ENCODE measurements around the gene DAAM2.

DAAM2 gene

DNA sequence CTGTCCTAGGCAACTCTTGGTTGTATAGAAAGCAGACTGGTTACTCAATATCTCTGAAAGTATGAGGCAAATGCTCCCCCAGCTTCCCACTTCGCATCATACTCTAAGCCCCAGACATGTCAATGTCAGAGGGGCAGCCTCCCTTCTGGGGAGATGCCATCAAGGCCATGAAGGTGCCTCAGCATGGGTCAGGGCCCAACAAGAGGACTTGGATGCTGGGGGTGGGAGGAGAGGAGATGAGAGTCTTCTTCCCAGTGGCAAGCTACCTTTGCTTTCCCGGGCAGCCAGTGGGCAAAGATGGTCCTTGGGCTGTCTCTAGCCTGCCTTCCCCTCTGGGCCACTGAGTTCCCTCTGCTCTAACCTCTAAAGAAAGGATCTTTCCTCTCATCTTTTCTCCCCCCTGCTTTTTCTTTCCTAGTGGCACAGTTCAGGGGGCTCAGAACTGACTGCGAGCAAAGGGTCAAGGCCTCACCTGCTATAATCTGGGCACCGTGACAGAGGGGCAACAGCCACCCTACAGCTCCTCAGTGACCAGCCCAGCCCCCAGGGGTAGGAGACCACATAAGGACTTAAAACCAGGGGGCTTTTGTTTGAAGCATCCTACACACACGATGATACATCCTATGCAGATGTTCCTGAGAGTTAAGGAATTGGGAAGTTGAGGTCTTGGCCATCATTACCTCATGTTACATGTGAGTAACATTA, 115.8 kb downstream of the DAAM2 start:
- no peak for DNase-seq (ENCODE audit: low read depth, low spot score)

DNA sequence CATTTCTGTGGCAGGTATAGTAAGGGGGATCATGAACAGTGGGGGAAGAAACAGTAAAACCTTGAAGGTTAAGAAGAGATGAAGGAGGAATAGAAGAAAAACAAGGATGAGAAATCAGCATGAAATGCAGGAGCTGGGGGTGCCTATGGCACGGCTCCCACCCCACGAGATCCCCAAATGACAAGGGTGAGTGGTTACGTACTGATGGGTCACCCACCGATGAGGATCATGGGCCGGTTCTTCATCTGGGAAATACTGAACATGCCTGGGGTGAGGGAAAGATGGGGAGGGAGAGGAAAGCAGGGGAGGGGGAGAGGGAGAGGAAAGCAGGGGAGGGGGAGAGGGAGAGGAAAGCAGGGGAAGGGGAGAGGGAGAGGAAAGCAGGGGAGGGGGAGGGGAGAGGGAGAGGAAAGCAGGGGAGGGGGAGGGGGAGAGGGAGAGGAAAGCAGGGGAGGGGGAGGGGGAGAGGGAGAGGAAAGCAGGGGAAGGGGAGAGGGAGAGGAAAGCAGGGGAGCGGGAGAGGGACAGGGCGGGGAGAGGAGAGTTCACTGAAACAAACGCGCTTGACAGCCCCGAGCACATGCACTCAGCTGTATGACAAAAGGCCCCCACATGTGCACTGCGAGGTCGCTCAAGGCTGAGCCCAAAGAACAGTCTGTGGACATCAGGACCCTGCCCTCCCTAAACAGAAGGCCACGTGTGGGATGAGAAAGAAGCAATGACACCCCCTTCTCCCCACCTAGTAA, 116.8 kb downstream of the DAAM2 start:
- DNase-seq (ENCODE audit: low read depth, low spot score): no peak

DNA sequence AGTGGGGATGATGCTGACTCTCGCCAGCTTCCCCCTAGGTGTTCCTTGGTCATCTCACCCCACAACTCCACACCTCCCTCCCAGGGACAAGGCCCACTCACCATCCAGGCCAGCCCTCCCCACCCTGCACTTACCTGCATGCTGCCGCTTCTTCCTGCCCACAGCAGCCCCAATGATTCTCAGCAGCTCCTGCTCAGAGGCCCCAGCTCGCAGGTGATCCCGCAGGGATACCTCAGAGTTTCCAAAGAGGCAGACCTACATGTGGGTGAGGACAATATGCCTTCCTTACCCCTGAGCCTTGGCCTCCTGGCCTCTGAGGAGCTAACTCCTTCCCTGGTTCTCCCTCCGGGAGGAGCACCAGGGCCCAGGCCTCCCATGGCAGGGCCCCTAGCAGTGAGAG, 117.5 kb downstream of the DAAM2 start:
- no peak for DNase-seq (ENCODE audit: low read depth, low spot score)

GRCh38 chr6:39910164-39910563, 118.0 kb downstream of the DAAM2 start:
- DNase-seq (ENCODE audit: low read depth, low spot score): no peak

- DNase-seq (ENCODE audit: low read depth, low spot score): no peak
Observed at GRCh38 chr6:39910744-39911143, 118.6 kb downstream of the DAAM2 start.

DNA sequence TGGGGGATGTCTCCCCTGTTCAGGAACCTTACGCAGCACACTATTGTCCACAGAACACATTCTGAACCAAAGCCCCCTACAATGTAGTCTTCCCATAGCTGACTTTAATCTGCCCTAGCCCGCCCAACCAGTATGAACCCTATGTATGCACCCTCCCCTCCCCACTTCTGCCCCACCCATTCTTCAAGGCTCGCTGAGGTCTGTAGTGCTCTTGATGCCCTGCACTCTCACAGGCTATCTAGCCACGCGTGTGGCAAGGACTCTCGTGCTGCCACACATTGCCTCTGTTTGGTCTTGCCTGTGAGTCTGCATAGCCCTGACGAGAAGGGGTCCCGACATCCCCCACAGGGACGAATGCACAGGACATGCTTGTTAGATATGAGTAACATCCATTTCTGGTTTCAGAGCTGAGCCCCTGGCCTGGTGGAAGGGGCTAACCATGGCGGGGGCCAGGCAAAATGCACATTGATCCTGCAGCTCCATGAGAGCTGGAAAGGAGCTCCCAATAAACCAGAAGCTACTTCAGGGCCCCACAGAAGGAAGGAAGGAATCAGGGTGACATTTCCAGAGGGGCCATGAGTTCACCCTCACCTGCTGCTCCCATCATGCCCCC, 119.4 kb downstream of the DAAM2 start:
- no peak for DNase-seq (ENCODE audit: low read depth, low spot score)

DNA sequence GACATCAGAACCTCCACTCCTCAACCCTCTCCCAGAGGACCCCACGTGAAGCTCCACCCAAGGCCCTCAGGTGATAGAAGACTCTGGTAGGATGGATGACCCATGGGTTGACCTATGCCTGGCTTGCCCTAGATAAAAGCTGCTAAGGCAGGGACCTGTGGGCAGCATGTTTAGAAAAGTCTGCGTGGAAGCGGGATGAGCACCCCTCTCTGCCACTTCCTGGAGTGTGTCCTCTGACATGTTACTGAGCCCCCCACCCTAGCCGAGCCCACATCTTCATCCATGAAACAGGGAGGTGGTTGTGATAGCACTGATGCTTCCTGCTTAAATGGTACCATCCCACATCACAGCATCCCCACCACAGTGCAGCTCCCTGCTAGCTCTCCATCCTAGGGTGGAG, 120.3 kb downstream of the DAAM2 start:
- no peak for DNase-seq (ENCODE audit: low read depth, low spot score)

GRCh38 chr6:39913391-39913916, 121.3 kb downstream of the DAAM2 start:
- no peak for DNase-seq (ENCODE audit: low read depth, low spot score)

- DNase-seq (ENCODE audit: low read depth, low spot score): no peak
Observed at GRCh38 chr6:39914239-39914638, 122.1 kb downstream of the DAAM2 start.

- no peak for DNase-seq (ENCODE audit: low read depth, low spot score)
Observed at GRCh38 chr6:39915866-39916265, 123.7 kb downstream of the DAAM2 start.

GRCh38 chr6:39917329-39917728, 125.2 kb downstream of the DAAM2 start:
- no peak for DNase-seq (ENCODE audit: low read depth, low spot score)

- no peak for DNase-seq (ENCODE audit: low read depth, low spot score)
Observed at GRCh38 chr6:39917981-39918380, 125.8 kb downstream of the DAAM2 start.

GRCh38 chr6:39918831-39919230, 126.7 kb downstream of the DAAM2 start:
- no peak for DNase-seq (ENCODE audit: low read depth, low spot score)

DNA sequence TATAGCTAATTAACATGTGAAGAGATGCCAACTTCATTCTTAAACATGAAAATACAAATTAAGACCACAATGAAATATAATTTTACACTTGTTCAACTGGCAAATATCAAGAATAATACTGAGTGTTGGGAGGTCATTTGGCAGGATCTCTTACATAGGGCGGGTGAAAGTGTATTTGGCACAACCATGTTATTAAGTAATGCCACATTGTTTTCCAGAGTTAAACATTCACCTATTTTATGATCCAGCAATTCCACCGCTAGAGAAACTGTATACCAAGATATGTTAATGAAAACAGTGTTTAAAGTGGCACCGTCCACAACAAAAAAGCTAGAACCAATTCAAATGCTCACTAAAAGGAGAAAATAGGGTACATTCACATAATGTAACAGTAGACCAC, 128.0 kb downstream of the DAAM2 start:
- DNase-seq (ENCODE audit: low read depth, low spot score): no peak

DNA sequence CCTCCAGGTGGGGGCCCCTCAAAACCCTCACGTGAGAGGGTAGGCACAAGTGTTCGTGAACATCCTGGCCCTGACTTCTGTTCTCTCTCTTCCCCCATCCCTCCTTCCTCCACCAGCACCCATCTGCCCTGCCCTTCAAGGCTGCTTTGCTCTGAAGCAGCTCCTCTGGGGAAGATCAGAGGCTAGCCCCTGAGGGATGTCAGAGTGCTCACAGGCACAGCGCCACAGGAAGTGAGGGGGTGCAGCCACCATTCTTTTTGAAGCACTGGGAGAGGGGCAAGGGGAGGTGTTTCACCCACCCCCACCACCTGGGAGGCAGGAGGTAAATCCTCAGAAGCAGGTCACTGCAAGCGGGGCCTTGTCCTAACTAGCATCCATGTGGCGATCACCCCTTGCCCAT, 130.6 kb downstream of the DAAM2 start:
- no peak for DNase-seq (ENCODE audit: low read depth, low spot score)

DNA sequence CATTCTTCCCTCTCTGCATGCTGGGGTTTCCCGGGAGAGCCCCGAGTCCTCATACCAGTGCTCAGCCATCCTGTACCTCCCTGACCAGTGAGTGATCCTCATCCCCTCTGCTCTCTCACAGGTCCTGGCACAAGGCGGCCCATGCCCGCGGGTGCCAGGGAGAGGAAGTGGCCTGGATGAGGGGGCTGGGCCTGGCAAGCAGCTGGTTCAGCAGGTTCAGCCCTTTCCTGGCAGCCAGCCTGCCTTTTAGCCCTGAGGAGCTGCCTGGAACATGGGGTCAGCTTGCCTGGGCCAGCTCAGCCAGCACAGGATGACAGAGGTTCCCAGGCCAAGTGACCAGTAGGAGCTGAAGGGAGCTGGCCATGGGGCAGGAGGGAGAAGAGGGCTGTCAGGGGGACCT, 131.2 kb downstream of the DAAM2 start:
- no peak for DNase-seq (ENCODE audit: low read depth, low spot score)

GRCh38 chr6:39923861-39924260, 131.7 kb downstream of the DAAM2 start:
- DNase-seq (ENCODE audit: low read depth, low spot score): no peak

DNA sequence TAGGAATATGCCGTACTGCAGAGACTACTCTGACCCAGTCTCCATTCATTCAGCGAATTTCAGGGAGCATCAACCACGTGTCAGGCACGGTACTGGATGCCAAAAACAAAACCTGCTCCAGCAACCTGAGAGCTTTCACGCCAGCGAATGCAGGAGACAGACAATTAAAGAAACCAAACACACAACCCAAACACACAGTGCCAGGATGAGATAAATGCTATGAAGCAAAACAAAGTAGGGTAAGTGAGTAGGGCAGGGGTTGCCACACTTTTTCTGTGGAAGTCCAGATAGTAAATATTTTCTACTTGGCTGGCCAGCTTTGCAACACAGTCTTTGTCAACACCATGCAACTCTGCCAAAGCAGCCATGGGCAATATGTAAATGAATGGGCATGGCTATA, 132.1 kb downstream of the DAAM2 start:
- no peak for DNase-seq (ENCODE audit: low read depth, low spot score)

DNA sequence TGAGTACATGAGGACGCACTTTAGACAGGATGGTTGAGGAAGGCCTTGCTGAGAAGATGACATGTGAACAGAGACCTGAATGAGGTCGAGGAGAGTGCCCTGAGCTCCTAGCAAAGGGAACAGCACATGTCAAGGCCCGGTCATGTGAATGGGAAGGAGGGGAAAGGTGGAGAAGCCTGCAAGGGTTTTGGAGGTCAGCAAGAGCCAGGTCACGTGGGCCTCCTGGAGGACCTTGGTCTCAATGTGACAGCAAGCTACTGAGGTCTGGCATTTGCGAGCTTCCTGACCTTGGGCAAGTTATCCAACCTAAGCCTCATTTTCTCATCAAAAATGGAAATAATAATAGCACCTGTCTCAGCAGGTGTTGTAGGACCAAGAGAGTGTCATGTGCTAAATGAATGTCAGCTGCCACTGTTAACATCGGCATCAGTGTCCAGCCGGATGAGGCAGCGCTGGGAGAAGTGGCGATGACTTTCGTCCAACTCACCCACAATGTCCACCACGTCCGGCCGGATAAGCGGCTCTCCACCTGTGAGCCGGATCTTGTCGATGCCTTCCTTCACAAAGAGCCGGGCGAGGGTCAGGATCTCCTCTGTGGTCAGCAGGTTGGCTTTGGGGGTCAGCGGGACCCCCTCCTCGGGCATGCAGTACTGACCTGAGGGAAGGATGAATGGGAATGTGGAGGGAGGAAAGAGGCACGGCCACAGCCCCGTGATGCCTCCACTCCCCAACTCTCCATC, 133.2 kb downstream of the DAAM2 start:
- no peak for DNase-seq (ENCODE audit: low read depth, low spot score)

DNA sequence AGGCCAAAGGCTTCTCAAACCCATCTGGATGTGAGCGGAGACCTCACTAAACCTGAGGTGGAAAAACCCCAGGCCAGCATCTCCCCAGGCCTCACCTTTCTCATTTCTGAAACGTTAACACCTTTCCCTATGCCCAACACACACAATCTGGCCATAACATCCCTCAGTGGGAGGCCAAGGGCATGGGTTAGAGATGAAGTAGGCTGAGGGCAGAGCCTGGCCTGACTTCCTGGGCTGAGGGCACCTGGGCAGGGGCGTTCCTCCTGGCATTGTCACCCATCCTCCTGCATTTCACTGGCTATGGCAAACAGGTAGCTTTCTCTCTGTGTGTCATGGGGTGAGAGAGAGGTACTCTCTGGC, 133.7 kb downstream of the DAAM2 start:
- no peak for DNase-seq (ENCODE audit: low read depth, low spot score)

DNA sequence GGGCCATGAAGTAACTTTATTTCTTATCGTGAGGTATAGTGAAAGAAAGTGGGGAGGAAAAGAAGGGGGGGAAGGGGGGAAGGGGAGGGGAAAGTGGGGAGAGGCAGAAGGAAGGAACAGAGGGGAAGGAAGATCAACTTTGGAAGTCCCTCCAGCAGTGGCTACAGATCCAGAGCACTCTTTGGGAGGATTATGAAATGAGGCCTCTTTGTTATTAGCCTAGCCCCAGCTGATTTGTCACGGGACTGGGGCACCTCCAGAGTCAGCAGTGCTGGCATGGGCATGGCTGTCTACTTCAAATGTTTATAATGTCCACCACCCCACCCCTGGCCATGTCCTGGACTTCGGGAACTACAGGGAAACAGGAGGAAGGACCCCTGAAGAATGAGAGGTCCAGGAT, 134.5 kb downstream of the DAAM2 start:
- DNase-seq (ENCODE audit: low read depth, low spot score): no peak

DNA sequence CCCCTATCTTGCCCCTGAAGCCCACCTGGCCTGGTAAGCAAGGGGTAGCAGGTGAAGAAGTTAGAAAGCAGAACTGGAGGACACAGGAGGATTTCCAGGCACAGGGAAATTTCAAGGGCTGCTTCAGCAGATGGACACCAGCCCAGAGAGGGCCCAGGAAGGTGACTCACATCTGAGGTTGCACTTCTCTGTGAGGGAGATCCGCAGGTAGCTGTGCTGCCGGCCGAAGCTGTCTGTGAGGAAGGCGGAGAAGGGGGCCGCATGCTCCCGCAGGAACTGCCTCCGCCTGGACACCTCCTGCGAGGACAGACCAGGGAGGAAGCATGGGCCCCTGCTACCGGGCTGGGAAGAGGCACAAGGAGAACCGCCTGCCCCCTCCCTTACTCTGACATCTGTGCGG, 135.0 kb downstream of the DAAM2 start:
- no peak for DNase-seq (ENCODE audit: low read depth, low spot score)
